HepG2 (cell line): ENCODE measurements around the gene E2F1. TPM values are rescaled to one million over a fixed set of nuclear protein-coding genes. Genes with fewer than 3 reads are reported as not detected.

Experiments used
- ARNT ChIP-seq: fragments of 450-650 bp; IDR thresholded peaks from 2 replicates; pipeline ENCODE4 v1.6.1; 2017
- MZF1 ChIP-seq: sonication (generic); formaldehyde crosslinking; IDR thresholded peaks from 2 replicates; pipeline ENCODE4 v1.8.1; 2023; ENCODE audit warnings: mild to moderate bottlenecking, missing genetic modification reagents, borderline replicate concordance
- NFE2L2 ChIP-seq: fragments of 150-350 bp; IDR thresholded peaks from 2 replicates; pipeline ENCODE4 v1.6.1; 2014; ENCODE audit warnings: low read length
- ZBTB1 ChIP-seq: sonication (generic); formaldehyde crosslinking; IDR thresholded peaks from 2 replicates; pipeline ENCODE4 v1.4.0; 2020; ENCODE audit warnings: missing genetic modification reagents, borderline replicate concordance
- ZBTB40 ChIP-seq, 2 experiments: fragments of 450-650 bp in 1 of 2; sonication (generic) in 1 of 2; formaldehyde crosslinking in 1 of 2; IDR thresholded peaks; 2 replicates each; pipeline versions ENCODE4 v1.6.1 to v1.8.0; 2016 to 2022; ENCODE audit warnings: antibody characterized with exemption in 1 of 2, mild to moderate bottlenecking in 1 of 2, missing genetic modification reagents in 1 of 2
- ZFP82 ChIP-seq: sonication (generic); formaldehyde crosslinking; IDR thresholded peaks from 2 replicates; pipeline ENCODE4 v1.5.1; 2020; ENCODE audit warnings: mild to moderate bottlenecking, missing genetic modification reagents, borderline replicate concordance
- ZNF407 ChIP-seq: sonication (generic); formaldehyde crosslinking; IDR thresholded peaks from one replicate; pipeline ENCODE4 v1.5.1; 2020; ENCODE audit warnings: mild to moderate bottlenecking, missing genetic modification reagents; ENCODE audit errors: not compliant biosample characterization
- ZNF564 ChIP-seq: sonication (generic); formaldehyde crosslinking; IDR thresholded peaks from 2 replicates; pipeline ENCODE4 v1.8.1; 2023; ENCODE audit warnings: mild to moderate bottlenecking, missing genetic modification reagents
- polyA plus RNA-seq, 8 experiments: library from polyadenylated mRNA; depleted of rRNA in 3 of 8; stranded (reverse) in 7 of 8; unstranded in 1 of 8; fragments of >200 nt; fragmentation: Illumina TruSeq in 4 of 8; extraction: Trizol in 4 of 8; gene quantifications; 2 replicates each; pipeline versions ENCODE4 v1.2.1 to v1.2.3, GENCODE V29; 2011 to 2016; ENCODE audit warnings: low read depth in 4 of 8, missing spikeins in 1 of 8, mixed read lengths in 1 of 8; ENCODE audit not compliant: insufficient read depth in 1 of 8
- total RNA-seq, 5 experiments: library from RNA; depleted of rRNA; stranded (reverse); fragments of >200 nt; fragmentation: Illumina TruSeq; extraction: Trizol; gene quantifications; 2 replicates each; pipeline ENCODE4 v1.2.3, GENCODE V29; 2016; ENCODE audit warnings: low read depth in 1 of 5

The E2F1 gene
- total and polyA plus RNA-seq, 2 of the 13 experiments (the other 11 are each of a cell fraction or from before 2014, with no cell fraction given) = 25.5 to 39.4 TPM

GRCh38 chr20:33686984-33687366 is 790 bp upstream of the E2F1 start (continued):
- no peak for TF ChIP-seq ZBTB40 (IDR thresholded peaks at IDR 0.05)
- TF ChIP-seq ZBTB40 (CRISPR knock-in tag; IDR thresholded peaks at IDR 0.05) = no peak
- no peak for TF ChIP-seq MZF1 (CRISPR knock-in tag)
- TF ChIP-seq NFE2L2 = no peak
- TF ChIP-seq ZFP82 (CRISPR knock-in tag) = no peak
- TF ChIP-seq ZBTB1 = no peak
- TF ChIP-seq ZNF407 (CRISPR knock-in tag) = no peak
- TF ChIP-seq ZNF564 (CRISPR knock-in tag) = no peak
- TF ChIP-seq ARNT = no peak
